ENCODE data around the gene RANBP3L. TPM values are rescaled to one million over a fixed set of nuclear protein-coding genes. Genes with fewer than 3 reads are reported as not detected.

The RANBP3L gene
- total and polyA plus RNA-seq, 2 of the 4 experiments (the other 2 are of a cell fraction), result not detected

GRCh38 chr5:36217567-36217966 is 84.1 kb downstream of the RANBP3L start:
- H3K36me3 ChIP-seq (ENCODE audit: control insufficient read depth, insufficient read depth, low read length), result peaks cover 9% of the 10 kb centered on the region
- intact Hi-C loops (cut with micrococcal nuclease), result no loop called here
- BruUV-seq (replicated peaks), result no TSS peak

More at GRCh38 chr5:36217567-36217966, 84.1 kb downstream of the RANBP3L start:
- Histone ChIP-seq H3K79me1 (ENCODE audit: low read depth in 1 of 2, low read length in 2 of 2) (peaks cover 0 to 6% of the 10 kb centered on the region in 2 experiments; a peak in 2 of 4 replicates), H3K14ac (replicated peaks; ENCODE audit: low read depth, low read length) (no peak overlapping the region), H2AFZ (replicated peaks; ENCODE audit: low read length, poor library complexity) (no peak overlapping the region), H3K4me1 (ENCODE audit: control insufficient read depth, insufficient read depth, low read length) (no peaks in the 10 kb centered on the region; the same call in 1 of the 2 replicates), H2AK9ac (replicated peaks; ENCODE audit: low read depth, low read length, poor library complexity) (no peak overlapping the region), H2BK15ac (ENCODE audit: low read depth, low read length) (no peak overlapping the region), H3K4me2 (ENCODE audit: low read depth, low read length) (no peak overlapping the region), H3K4me3 (ENCODE audit: insufficient read depth, low read depth, low read length) (no peak overlapping the region), H3K27me3 (ENCODE audit: control insufficient read depth, insufficient read depth, low read length) (no peaks in the 10 kb centered on the region), H3K9me3 (ENCODE audit: control insufficient read depth, insufficient read depth, low read length) (no peaks in the 10 kb centered on the region), H3K9ac (ENCODE audit: low read depth, low read length) (no peak overlapping the region), H3K9me1 (ENCODE audit: insufficient read depth, low read length) (no peaks in the 10 kb centered on the region), H3K18ac (ENCODE audit: low read depth, low read length) (no peak overlapping the region), H2BK20ac (ENCODE audit: low read depth, low read length) (no peak overlapping the region), H3K23ac (ENCODE audit: low read depth, low read length) (no peak overlapping the region), H4K8ac (ENCODE audit: low read depth in 2 of 2, low read length in 2 of 2) (no peak overlapping the region), H4K20me1 (ENCODE audit: insufficient read depth, low read length) (no peaks in the 10 kb centered on the region), H4K5ac (ENCODE audit: low read depth, low read length) (no peak overlapping the region), H3K56ac (ENCODE audit: extremely low read depth, insufficient read depth, low read length) (no peak overlapping the region), H4K91ac (ENCODE audit: insufficient read depth, low read depth, low read length) (no peak overlapping the region), H2AK5ac (ENCODE audit: low read depth, low read length) (no peak overlapping the region), H2BK5ac (ENCODE audit: low read depth, low read length, poor library complexity, severe bottlenecking) (no peak overlapping the region), H3K27ac (ENCODE audit: insufficient read depth, low read length) (no peak overlapping the region), H3K4ac (ENCODE audit: low read depth, low read length) (no peak overlapping the region), H2BK120ac (ENCODE audit: low read depth, low read length) (no peak overlapping the region)
- DNase-seq (no peak), ATAC-seq (ENCODE audit: low read depth) (no peak)
- WGBS, 2 experiments (ENCODE audit: extremely low coverage in 2 of 2, insufficient read length in 1 of 2), result no CpG with 5 or more reads among the region's 1 CpG
- TF ChIP-seq RCOR1 (IDR thresholded peaks at IDR 0.05; ENCODE audit: insufficient replicate concordance, low read length), result no peak
- no peak for TF ChIP-seq SMC3 (IDR thresholded peaks at IDR 0.05; ENCODE audit: low read depth, low read length)
- TF ChIP-seq NFE2L2 (IDR thresholded peaks at IDR 0.05; ENCODE audit: low read depth, low read length), result no peak
- TF ChIP-seq USF2 (IDR thresholded peaks at IDR 0.05; ENCODE audit: low read depth, low read length), result no peak
- TF ChIP-seq RFX5 (IDR thresholded peaks at IDR 0.05; ENCODE audit: low read depth, low read length), result no peak
- TF ChIP-seq POLR2A (IDR thresholded peaks at IDR 0.05; ENCODE audit: low read depth, low read length), result no peak
- TF ChIP-seq CEBPB (IDR thresholded peaks at IDR 0.05; ENCODE audit: low read depth, low read length), result no peak
- no peak for TF ChIP-seq MXI1 (IDR thresholded peaks at IDR 0.05; ENCODE audit: borderline replicate concordance, low read depth, low read length)
- no peak for TF ChIP-seq CTCF (conservative IDR thresholded peaks at IDR 0.05; ENCODE audit: low read depth, low read length)
- no peak for TF ChIP-seq MAZ (IDR thresholded peaks at IDR 0.05; ENCODE audit: borderline replicate concordance, low read depth, low read length)
- TF ChIP-seq FOS (IDR thresholded peaks at IDR 0.05; ENCODE audit: low read depth, low read length), result no peak
- no peak for TF ChIP-seq RAD21 (IDR thresholded peaks at IDR 0.05; ENCODE audit: low read length)
- no peak for TF ChIP-seq CHD1 (IDR thresholded peaks at IDR 0.05; ENCODE audit: low read depth, low read length)
- no peak for TF ChIP-seq BHLHE40 (IDR thresholded peaks at IDR 0.05; ENCODE audit: low read depth, low read length)
- in situ Hi-C loops (cut with MboI; ENCODE audit: low sequenced_read_pairs) (no loop called here), dilution Hi-C loops (cut with HindIII; ENCODE audit: low sequenced_read_pairs, unreplicated experiment) (no loop called here)
- POLR2A ChIA-PET (ENCODE audit: unreplicated experiment), result no interaction called here
- CTCF ChIA-PET, result interaction anchor here (0.5 kb wide), 1 partner anchor 92 kb away, joined by 5 read pairs; no protein-coding TSS in a partner anchor

Data from IMR-90 (cell line).